Thyroid gland (tissue), 4 donors: ENCODE measurements around the gene SMDT1. TPM values are rescaled to one million over a fixed set of nuclear protein-coding genes. Genes with fewer than 3 reads are reported as not detected.
"Not testable (repeated sequence)": the region's sequence is repeated elsewhere in the genome, so short reads cannot be mapped to it uniquely, and the experiment has no call there.

Experiments used
- DNase-seq, 2 donors: peaks; one replicate each; pipeline ENCODE4 v3.0.0-alpha.2; 2019
- H3K27ac ChIP-seq, 3 donors: fragments of 200-600 bp; sonication (generic); 1 replicate in 2 of 3; 2 replicates in 1 of 3; pipeline ENCODE4 v1.5.1; 2016 to 2019; ENCODE audit warnings: mild to moderate bottlenecking in 1 of 3, moderate library complexity in 1 of 3
- H3K27me3 ChIP-seq: fragments of 200-600 bp; sonication (generic); one replicate; pipeline ENCODE4 v1.5.1; 2019
- H3K36me3 ChIP-seq, 2 donors: fragments of 200-600 bp; sonication (generic); one replicate each; pipeline ENCODE4 v1.5.1; 2016 to 2019
- H3K4me1 ChIP-seq, 2 donors: fragments of 200-600 bp; sonication (generic); one replicate each; pipeline ENCODE4 v1.5.1; 2017 to 2019
- H3K4me3 ChIP-seq, 3 donors: fragments of 200-600 bp; sonication (generic); replicated peaks in 1 of 3; 1 replicate in 2 of 3; 2 replicates in 1 of 3; pipeline ENCODE4 v1.5.1; 2016; ENCODE audit warnings: mild to moderate bottlenecking in 1 of 3
- H3K9me3 ChIP-seq: fragments of 200-600 bp; sonication (generic); one replicate; pipeline ENCODE4 v1.5.1; 2017
- POLR2A ChIP-seq, 2 donors: fragments of 450-650 bp; IDR thresholded peaks; one replicate each; pipeline ENCODE4 v1.6.1; 2017; ENCODE audit warnings: antibody characterized with exemption in 2 of 2, mild to moderate bottlenecking in 2 of 2, moderate library complexity in 1 of 2
- WGBS, 2 donors: methylation state at CpG; one replicate each; pipeline ENCODE4 v1.1.5; 2017; 5-methylcytosine and 5-hydroxymethylcytosine counted together
- intact Hi-C: fragments of 100-400 bp; cut with DNase I; formaldehyde crosslinking; loops from one replicate; pipeline ENCODE4 v1.15.1; 2023
- total RNA-seq, 4 donors: library from RNA; depleted of rRNA; stranded (reverse); fragments of >200 nt; gene quantifications; one replicate each; pipeline ENCODE4 v1.2.3, GENCODE V29; 2016
- TF ChIP-seq, protein P1 (sequence below), 6 experiments: fragments of 200-600 bp in 3 of 6; fragments of 450-650 bp in 3 of 6; sonication (generic) in 3 of 6; IDR thresholded peaks; one replicate each; pipeline ENCODE4 v1.5.1; 2016 to 2019; ENCODE audit warnings: antibody characterized with exemption in 6 of 6, mild to moderate bottlenecking in 2 of 6, inconsistent platforms in 1 of 6, moderate library complexity in 1 of 6

Gene SMDT1
- total RNA-seq, 4 donors from 2014 or later: 18.7 to 30.2 (median 22.0) TPM

- Histone ChIP-seq H3K9me3 (no peaks in the 10 kb centered on the region), H3K4me3 (peak overlapping the region; percentile 11 to 42 (median 35)), H3K27ac (peak overlapping the region; percentile 44 to 84 (median 56)), H3K4me1 (peaks cover 22 to 26% of the 10 kb centered on the region in 2 donors), H3K36me3 (peaks cover 0 to 8% of the 10 kb centered on the region in 2 donors), H3K27me3 (no peaks in the 10 kb centered on the region)
- no peak for TF ChIP-seq POLR2A (IDR thresholded peaks at IDR 0.05)
- TF ChIP-seq, protein P1, sequence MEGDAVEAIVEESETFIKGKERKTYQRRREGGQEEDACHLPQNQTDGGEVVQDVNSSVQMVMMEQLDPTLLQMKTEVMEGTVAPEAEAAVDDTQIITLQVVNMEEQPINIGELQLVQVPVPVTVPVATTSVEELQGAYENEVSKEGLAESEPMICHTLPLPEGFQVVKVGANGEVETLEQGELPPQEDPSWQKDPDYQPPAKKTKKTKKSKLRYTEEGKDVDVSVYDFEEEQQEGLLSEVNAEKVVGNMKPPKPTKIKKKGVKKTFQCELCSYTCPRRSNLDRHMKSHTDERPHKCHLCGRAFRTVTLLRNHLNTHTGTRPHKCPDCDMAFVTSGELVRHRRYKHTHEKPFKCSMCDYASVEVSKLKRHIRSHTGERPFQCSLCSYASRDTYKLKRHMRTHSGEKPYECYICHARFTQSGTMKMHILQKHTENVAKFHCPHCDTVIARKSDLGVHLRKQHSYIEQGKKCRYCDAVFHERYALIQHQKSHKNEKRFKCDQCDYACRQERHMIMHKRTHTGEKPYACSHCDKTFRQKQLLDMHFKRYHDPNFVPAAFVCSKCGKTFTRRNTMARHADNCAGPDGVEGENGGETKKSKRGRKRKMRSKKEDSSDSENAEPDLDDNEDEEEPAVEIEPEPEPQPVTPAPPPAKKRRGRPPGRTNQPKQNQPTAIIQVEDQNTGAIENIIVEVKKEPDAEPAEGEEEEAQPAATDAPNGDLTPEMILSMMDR (IDR thresholded peaks at IDR 0.05): no peak
- intact Hi-C loops: loop anchor here (10.0 kb wide), 1 partner anchor 115 kb away; the partner anchor contains the start of gene SMIM45
- no peak for DNase-seq
- WGBS, 2 donors: 28 to 30% methylated on average over 10 to 11 of the region's 19 CpGs
Measured at GRCh38 chr22:42069801-42070516, 9.5 kb upstream of the SMDT1 start.

DNA sequence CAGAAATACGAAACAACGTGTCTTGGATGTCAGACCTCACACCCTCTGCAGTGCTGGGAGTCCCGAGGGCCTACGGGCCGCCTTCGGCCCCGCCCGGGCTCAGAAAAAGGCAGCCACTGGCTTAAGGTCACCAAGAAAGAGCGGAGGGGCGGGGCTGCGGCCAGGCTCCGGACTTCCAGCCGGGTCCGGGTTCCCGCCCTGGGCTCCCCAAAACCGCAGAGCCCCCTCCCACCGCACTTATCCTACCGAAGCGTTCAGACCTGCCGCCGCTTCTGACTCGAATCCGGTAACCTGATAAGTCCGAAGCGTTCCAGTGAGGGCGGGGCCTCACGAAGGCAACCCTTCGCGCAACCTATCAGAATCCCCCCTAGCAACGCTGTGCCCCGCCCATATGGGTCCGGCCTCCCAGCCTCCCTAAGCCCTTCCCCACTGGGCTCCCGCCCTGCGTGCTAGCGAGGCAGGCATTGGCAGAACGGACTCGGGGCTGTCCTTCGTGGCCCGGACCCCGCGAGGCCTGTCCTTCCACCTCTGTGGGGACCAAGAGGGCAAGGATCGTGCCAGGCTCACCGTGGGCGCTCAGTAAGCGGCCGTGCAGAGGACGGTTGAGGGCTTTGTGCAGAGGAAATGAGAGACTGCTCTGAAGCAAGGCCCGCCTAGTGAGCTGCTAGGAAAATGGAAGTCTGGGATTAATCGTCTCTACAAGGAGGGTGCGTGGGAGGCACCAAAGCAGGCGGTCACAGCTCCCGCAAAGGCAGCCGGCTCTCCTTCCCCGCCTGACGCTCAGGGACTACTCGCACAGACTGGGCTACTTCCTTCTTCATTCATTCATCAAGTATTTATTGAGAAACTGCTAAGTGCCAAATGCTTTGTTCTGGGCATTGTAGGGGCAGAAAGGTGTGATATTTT is 8.7 kb upstream of the SMDT1 start, which contains the start of gene NAGA:
TSS of gene NAGA (minus strand) at position 296 of the 906 bp plus-strand sequence. CDS start 515 bp downstream, outside the sequence.
- intact Hi-C loops: loop anchor here (10.0 kb wide), 1 partner anchor 116 kb away; the partner anchor contains the start of gene SMIM45

DNA sequence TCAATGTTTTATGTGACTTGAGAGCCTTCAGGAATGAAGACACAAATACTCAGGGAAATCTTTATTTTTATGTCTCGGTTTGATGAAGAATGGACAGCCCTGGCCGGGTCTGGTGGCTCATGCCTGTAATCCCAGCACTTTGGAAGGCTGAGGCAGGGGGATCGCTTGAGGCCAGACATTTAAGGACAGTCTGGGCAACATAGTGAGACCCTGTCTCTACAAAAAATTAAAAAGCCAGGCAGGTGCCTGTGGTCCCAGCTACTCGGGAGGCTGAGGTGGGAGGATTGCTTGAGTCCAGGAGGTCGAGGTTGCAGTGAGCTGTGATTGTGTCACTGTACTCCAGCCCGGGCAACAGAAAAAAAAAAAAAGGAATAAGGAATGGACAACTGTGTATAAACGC is 8.0 kb upstream of the SMDT1 start:
- H3K27ac ChIP-seq: peak overlapping the region in 2 of 3 donors; percentile 56 to 84
- not testable (repeated sequence) for H3K27me3 ChIP-seq, H3K4me3 ChIP-seq, DNase-seq, H3K9me3 ChIP-seq
- H3K4me1 ChIP-seq: peaks cover 25 to 31% of the 10 kb centered on the region in 2 donors
- H3K36me3 ChIP-seq: peaks cover 0 to 12% of the 10 kb centered on the region in 2 donors
- intact Hi-C loops: loop anchor here (10.0 kb wide), 1 partner anchor 117 kb away; the partner anchor contains the start of gene SMIM45
- 80 to 84% methylated on average over 7 of the region's 7 CpGs for WGBS, 2 donors

More for the DNA sequence above, 8.7 kb upstream of the SMDT1 start, which contains the start of gene NAGA:
- Histone ChIP-seq H3K27ac (peak within 1 kb of the TSS; percentile 56 to 84 (median 69)), H3K36me3 (peaks cover 0 to 8% of the 10 kb centered on the region in 2 donors), H3K4me1 (peaks cover 25 to 31% of the 10 kb centered on the region in 2 donors), H3K27me3 (no peaks in the 10 kb centered on the region), H3K4me3 (peak within 1 kb of the TSS; percentile 11 to 42 (median 35)), H3K9me3 (no peaks in the 10 kb centered on the region)
- TF ChIP-seq, protein P1 (IDR thresholded peaks at IDR 0.05): no peak
- TF ChIP-seq POLR2A (IDR thresholded peaks at IDR 0.05): peak in 1 of 2 donors; percentile 90
- DNase-seq: peak; percentile 97 to 98
- WGBS, 2 donors: 2 to 3% methylated on average over 22 to 23 of the region's 56 CpGs

- H3K9me3 ChIP-seq: no peaks in the 10 kb centered on the region
- 82 to 85% methylated on average over 8 of the region's 8 CpGs for WGBS, 2 donors
- intact Hi-C loops: loop anchor here (10.0 kb wide), 1 partner anchor 118 kb away; the partner anchor contains the start of gene SMIM45
- H3K27ac ChIP-seq: no peak overlapping the region
- peaks cover 25 to 33% of the 10 kb centered on the region in 2 donors for H3K4me1 ChIP-seq
- no peak for DNase-seq
- no peak for TF ChIP-seq POLR2A (IDR thresholded peaks at IDR 0.05)
- TF ChIP-seq, protein P1 (IDR thresholded peaks at IDR 0.05): no peak
- no peaks in the 10 kb centered on the region for H3K27me3 ChIP-seq
- no peak overlapping the region for H3K4me3 ChIP-seq
- peaks cover 0 to 5% of the 10 kb centered on the region in 2 donors for H3K36me3 ChIP-seq
Measured at GRCh38 chr22:42072606-42073330, 6.7 kb upstream of the SMDT1 start.
